NCI-H2171 (cell line): Measurements from ENCODE around the gene SEPSECS.

ENCODE experiments used
- DNase-seq: peaks from one replicate; lab custom pipeline; 2025; lab: John Stamatoyannopoulos, UW

SEPSECS gene

DNA sequence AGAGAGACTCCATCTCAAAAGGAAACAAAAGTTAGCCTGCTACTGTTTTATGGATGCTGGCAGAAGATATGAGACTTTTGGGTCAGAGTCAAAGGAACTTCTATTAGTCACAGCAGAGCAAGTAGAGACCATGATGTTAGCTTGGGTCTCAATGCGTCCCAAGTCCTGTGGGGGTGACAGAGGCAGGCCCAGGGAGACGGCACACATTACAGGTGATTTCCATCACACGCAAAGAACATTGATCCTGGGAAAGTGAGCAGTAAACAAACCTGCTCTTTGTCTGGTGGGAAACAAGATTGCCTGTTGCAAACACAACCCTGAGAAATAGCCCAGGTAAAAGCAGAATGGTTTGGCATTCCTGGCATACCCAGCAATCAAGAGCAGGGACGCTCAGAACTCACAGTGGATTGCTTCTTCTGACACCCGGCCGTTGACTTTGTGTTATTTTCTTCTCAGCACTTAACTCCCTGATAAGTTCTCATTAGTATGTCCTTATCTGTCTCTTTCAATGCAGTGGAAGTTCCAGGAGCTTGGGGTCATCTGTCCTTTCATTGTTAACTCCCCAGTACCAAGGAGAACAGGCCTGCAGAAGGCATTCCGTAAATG is 78.3 kb downstream of the SEPSECS start:
- DNase-seq, result no peak

DNA sequence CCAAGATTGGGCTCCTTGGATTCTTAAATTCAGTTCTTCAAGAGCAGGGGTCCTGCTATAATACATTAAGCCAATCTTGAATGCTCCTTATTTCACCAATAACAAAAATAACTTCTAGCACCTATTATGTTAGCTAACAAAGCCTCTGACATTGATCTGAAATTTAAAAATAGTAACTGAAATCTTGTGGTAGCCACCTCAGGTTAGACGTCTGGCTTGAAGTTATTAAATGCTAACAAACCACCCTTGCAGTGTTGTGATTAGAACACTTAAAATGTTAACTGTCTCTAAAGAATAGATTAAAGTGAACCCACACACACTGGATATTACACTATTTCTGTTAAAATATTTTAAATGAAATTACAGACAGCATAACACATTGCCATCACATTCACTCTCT is 79.7 kb downstream of the SEPSECS start:
- no peak for DNase-seq

DNA sequence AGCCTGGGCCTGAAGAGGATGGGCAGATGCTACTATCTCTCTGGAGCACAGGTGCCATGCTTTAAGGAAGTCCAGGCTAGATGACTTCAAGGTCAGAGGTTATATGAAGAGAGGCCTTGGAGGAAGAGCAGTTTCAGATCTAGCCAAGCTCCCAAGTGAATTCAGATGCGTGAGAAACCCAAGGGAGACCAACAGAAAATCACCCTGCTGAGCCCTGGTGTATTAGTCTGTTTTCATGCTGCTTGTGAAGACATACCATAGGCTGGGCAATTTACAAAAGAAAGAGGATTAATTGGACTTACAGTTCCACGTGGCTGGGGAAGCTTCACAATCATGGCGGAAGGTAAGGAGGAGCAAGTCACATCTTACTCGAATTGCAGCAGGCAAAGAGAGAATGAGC is 81.7 kb downstream of the SEPSECS start:
- no peak for DNase-seq

- DNase-seq, result no peak
These were observed 83.4 kb downstream of the SEPSECS start for GRCh38 chr4:25076625-25077398.

DNA sequence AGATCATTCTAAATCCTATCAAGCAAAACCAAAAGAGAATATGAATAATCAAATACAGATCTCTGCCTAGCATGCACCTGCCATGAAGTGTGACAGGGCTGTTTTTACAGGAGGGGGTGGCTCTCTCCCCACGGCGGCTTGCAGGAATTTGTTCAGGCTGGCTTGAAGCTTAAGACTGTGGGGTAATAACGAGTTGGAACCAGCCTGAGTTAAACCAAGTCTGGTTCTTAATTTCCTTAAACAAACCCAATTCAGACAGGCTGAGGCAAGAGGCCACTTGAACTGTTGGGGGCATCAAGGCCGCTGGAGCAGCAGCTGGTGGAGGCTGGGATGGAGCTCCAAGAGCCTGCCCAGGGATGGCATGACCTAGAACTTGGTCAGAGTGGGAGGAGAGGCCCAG is 84.4 kb downstream of the SEPSECS start:
- no peak for DNase-seq

DNA sequence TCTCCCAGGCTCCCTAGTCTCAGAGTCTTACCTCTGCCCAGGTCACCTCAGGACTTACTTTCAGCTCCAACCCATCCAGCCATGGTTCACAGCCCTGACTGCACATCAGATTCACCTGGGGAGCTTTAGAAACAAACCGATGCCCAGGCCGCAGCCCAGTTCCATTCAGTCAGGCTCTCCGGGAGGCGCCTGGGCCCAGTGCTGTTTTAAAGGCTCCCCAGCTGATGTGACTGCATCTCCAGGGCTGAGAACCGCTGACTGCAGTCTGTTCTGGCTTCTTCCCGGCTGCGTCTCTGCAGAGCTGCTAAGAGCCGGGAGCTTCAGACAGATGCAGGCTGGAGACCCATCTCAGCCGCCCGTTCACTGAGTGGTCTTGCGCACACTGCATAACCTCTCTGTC is 85.1 kb downstream of the SEPSECS start:
- no peak for DNase-seq

- no peak for DNase-seq
These were observed 89.7 kb downstream of the SEPSECS start for GRCh38 chr4:25070545-25070944.
